Neural progenitor cell (in vitro differentiated cells): ENCODE measurements around the gene CDSN.
"Not testable (repeated sequence)": the region's sequence is repeated elsewhere in the genome, so short reads cannot be mapped to it uniquely, and the experiment has no call there.

ENCODE experiments used
- EZH2 ChIP-seq: fragments of 200-600 bp; sonication (generic); IDR thresholded peaks from 2 replicates; pipeline ENCODE4 v1.6.1; 2017; ENCODE audit warnings: antibody characterized with exemption, mild to moderate bottlenecking, moderate library complexity
- TF ChIP-seq, protein P1 (sequence below): fragments of 200-600 bp; sonication (generic); IDR thresholded peaks from 2 replicates; pipeline ENCODE4 v1.5.1; 2017; ENCODE audit warnings: antibody characterized with exemption, mild to moderate bottlenecking

- TF ChIP-seq, protein P1, sequence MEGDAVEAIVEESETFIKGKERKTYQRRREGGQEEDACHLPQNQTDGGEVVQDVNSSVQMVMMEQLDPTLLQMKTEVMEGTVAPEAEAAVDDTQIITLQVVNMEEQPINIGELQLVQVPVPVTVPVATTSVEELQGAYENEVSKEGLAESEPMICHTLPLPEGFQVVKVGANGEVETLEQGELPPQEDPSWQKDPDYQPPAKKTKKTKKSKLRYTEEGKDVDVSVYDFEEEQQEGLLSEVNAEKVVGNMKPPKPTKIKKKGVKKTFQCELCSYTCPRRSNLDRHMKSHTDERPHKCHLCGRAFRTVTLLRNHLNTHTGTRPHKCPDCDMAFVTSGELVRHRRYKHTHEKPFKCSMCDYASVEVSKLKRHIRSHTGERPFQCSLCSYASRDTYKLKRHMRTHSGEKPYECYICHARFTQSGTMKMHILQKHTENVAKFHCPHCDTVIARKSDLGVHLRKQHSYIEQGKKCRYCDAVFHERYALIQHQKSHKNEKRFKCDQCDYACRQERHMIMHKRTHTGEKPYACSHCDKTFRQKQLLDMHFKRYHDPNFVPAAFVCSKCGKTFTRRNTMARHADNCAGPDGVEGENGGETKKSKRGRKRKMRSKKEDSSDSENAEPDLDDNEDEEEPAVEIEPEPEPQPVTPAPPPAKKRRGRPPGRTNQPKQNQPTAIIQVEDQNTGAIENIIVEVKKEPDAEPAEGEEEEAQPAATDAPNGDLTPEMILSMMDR, result not testable (repeated sequence)
- TF ChIP-seq EZH2, result not testable (repeated sequence)
Observed at GRCh38 chr6:31164475-31165063, 44.3 kb upstream of the CDSN start.
